Measurements from ENCODE around the gene ZSCAN21. TPM values are rescaled to one million over a fixed set of nuclear protein-coding genes. Genes with fewer than 3 reads are reported as not detected.

The ZSCAN21 gene
- total and polyA plus RNA-seq, 2 donors (not counting 3 experiments of a cell fraction or from before 2014, with no cell fraction given) = 7.4 to 7.7 TPM

DNA sequence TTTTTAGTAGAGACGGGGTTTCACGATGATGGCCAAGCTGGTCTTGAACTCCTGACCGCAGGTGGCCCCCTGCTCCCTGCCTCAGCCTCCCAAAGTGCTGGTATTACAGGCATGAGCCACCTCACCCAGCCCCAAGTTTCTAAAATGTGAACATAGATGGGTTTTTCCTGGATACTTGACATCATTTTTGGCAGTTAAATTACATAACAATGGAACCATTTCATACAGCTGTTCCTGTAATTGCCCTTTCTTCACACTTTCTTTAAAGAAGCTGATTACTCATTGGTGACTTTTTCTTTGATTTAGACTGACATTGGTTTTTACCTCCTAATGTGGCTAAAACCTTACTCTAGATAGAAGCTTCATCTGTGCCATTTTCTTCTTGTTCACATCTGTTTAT is 28.3 kb upstream of the ZSCAN21 start:
- intact Hi-C loops (cut with micrococcal nuclease) = no loop called here
- peaks cover 10 to 15% of the 10 kb centered on the region in 2 experiments for H3K36me3 ChIP-seq (ENCODE audit: control insufficient read depth in 2 of 2, extremely low read depth in 1 of 2, insufficient read depth in 2 of 2, low read length in 2 of 2)
- POLR2A ChIA-PET = interaction anchor here (0.7 kb wide), 2 partner anchors 15 to 79 kb away, joined by 3 to 6 read pairs; no protein-coding TSS in a partner anchor

More for the DNA sequence above, 28.3 kb upstream of the ZSCAN21 start:
- Histone ChIP-seq H3K9me3 (replicated peaks; ENCODE audit: control insufficient read depth, insufficient read depth, low read length) (no peaks in the 10 kb centered on the region), H4K20me1 (replicated peaks; ENCODE audit: control insufficient read depth, extremely low read depth, insufficient read depth, low read length) (no peaks in the 10 kb centered on the region), H2AFZ (ENCODE audit: low read depth, low read length) (no peak overlapping the region), H3K9ac (replicated peaks; ENCODE audit: extremely low read depth, insufficient read depth, low read length) (no peak overlapping the region), H3K27ac (ENCODE audit: insufficient read depth, low read depth, low read length) (no peak overlapping the region), H3K9me1 (replicated peaks; ENCODE audit: control insufficient read depth, extremely low read depth, insufficient read depth, low read length) (no peaks in the 10 kb centered on the region), H3K27me3 (ENCODE audit: control insufficient read depth in 2 of 2, insufficient read depth in 2 of 2, low read length in 2 of 2) (no peaks in the 10 kb centered on the region), H3K4me3 (replicated peaks in 1 of 3; ENCODE audit: insufficient read depth in 1 of 3, low read depth in 1 of 3, low read length in 3 of 3) (no peak overlapping the region), H3K4me2 (ENCODE audit: insufficient read depth, low read length) (no peak overlapping the region), H3K4me1 (ENCODE audit: control insufficient read depth, extremely low read depth, insufficient read depth, low read length) (peaks cover 8% of the 10 kb centered on the region), H3K79me2 (ENCODE audit: control insufficient read depth, insufficient read depth, low read length) (peaks cover 44% of the 10 kb centered on the region)
- dilution Hi-C loops (cut with MboI; ENCODE audit: extremely low pct_ligation_motif_present, low sequenced_read_pairs) = no loop called here
- CTCF ChIA-PET = interaction anchor here (0.7 to 2.3 kb wide), 7 partner anchors 8 to 353 kb away, joined by 3 to 11 read pairs (median 4); no protein-coding TSS in a partner anchor
- DNase-seq (ENCODE audit: low read depth, low spot score) (no peak), FAIRE-seq (no peak)
- TF ChIP-seq, protein P1, sequence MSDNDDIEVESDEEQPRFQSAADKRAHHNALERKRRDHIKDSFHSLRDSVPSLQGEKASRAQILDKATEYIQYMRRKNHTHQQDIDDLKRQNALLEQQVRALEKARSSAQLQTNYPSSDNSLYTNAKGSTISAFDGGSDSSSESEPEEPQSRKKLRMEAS (IDR thresholded peaks at IDR 0.05; ENCODE audit: insufficient read depth, insufficient read length) = no peak
- TF ChIP-seq GATA2 (IDR thresholded peaks at IDR 0.05; ENCODE audit: insufficient read depth, insufficient read length, low read depth, low read length) (no peak), POLR2A (IDR thresholded peaks at IDR 0.05; ENCODE audit: low read depth, low read length) (no peak), POLR2AphosphoS5 (IDR thresholded peaks at IDR 0.05; ENCODE audit: insufficient read depth, low read depth, low read length) (no peak), MYC (IDR thresholded peaks at IDR 0.05; ENCODE audit: low read depth, low read length) (no peak), JUN (IDR thresholded peaks at IDR 0.05; ENCODE audit: borderline replicate concordance, insufficient read depth, insufficient read length, low read depth) (no peak)
- TF ChIP-seq, protein P2, sequence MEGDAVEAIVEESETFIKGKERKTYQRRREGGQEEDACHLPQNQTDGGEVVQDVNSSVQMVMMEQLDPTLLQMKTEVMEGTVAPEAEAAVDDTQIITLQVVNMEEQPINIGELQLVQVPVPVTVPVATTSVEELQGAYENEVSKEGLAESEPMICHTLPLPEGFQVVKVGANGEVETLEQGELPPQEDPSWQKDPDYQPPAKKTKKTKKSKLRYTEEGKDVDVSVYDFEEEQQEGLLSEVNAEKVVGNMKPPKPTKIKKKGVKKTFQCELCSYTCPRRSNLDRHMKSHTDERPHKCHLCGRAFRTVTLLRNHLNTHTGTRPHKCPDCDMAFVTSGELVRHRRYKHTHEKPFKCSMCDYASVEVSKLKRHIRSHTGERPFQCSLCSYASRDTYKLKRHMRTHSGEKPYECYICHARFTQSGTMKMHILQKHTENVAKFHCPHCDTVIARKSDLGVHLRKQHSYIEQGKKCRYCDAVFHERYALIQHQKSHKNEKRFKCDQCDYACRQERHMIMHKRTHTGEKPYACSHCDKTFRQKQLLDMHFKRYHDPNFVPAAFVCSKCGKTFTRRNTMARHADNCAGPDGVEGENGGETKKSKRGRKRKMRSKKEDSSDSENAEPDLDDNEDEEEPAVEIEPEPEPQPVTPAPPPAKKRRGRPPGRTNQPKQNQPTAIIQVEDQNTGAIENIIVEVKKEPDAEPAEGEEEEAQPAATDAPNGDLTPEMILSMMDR (IDR thresholded peaks at IDR 0.05; ENCODE audit: extremely low read depth in 1 of 2, insufficient read depth in 1 of 2, low read depth in 1 of 2, low read length in 2 of 2) = no peak
- no TSS peak for BruUV-seq (replicated peaks)
